ENCODE data around the gene MORN1.

MORN1 gene

GRCh38 chr1:2318314-2319278, 72.8 kb downstream of the MORN1 start:
- DNase-seq (ENCODE audit: low read depth) = no peak

- no peak for DNase-seq (ENCODE audit: low read depth)
These were observed 73.9 kb downstream of the MORN1 start for GRCh38 chr1:2317230-2318065.

GRCh38 chr1:2316451-2316961, 74.8 kb downstream of the MORN1 start:
- DNase-seq (ENCODE audit: low read depth) = no peak

GRCh38 chr1:2315674-2316450, 75.5 kb downstream of the MORN1 start:
- no peak for DNase-seq (ENCODE audit: low read depth)

- peak; percentile 57 for DNase-seq (ENCODE audit: low read depth)
These were observed 76.3 kb downstream of the MORN1 start for GRCh38 chr1:2314803-2315673.

- DNase-seq (ENCODE audit: low read depth) = no peak
These were observed 77.0 kb downstream of the MORN1 start for GRCh38 chr1:2314273-2314802.

GRCh38 chr1:2313651-2314261, 77.6 kb downstream of the MORN1 start:
- no peak for DNase-seq (ENCODE audit: low read depth)

GRCh38 chr1:2312515-2313301, 78.6 kb downstream of the MORN1 start:
- DNase-seq (ENCODE audit: low read depth) = no peak

GRCh38 chr1:2312160-2312514, 79.2 kb downstream of the MORN1 start:
- no peak for DNase-seq (ENCODE audit: low read depth)

- DNase-seq (ENCODE audit: low read depth) = peak; percentile 33
These were observed 79.9 kb downstream of the MORN1 start for GRCh38 chr1:2311184-2312032.

- no peak for DNase-seq (ENCODE audit: low read depth)
These were observed 80.8 kb downstream of the MORN1 start for GRCh38 chr1:2310332-2311183.

GRCh38 chr1:2308844-2309243, 82.5 kb downstream of the MORN1 start:
- DNase-seq (ENCODE audit: low read depth) = no peak

- DNase-seq (ENCODE audit: low read depth) = no peak
These were observed 83.4 kb downstream of the MORN1 start for GRCh38 chr1:2307972-2308371.

- DNase-seq (ENCODE audit: low read depth) = no peak
These were observed 84.2 kb downstream of the MORN1 start for GRCh38 chr1:2307064-2307605.

GRCh38 chr1:2306151-2306978, 85.0 kb downstream of the MORN1 start:
- no peak for DNase-seq (ENCODE audit: low read depth)

- no peak for DNase-seq (ENCODE audit: low read depth)
These were observed 86.3 kb downstream of the MORN1 start for GRCh38 chr1:2304921-2305681.
